Heart left ventricle (tissue), 13 donors: ENCODE data around the gene HSD11B2.

Experiments used
- POLR2A ChIP-seq, 2 donors: fragments of 450-650 bp; IDR thresholded peaks; one replicate each; pipeline ENCODE4 v1.6.1; 2017; ENCODE audit warnings: antibody characterized with exemption in 2 of 2, mild to moderate bottlenecking in 2 of 2, moderate library complexity in 2 of 2
- TF ChIP-seq, protein P1 (sequence below), 12 donors: fragments of 200-600 bp; sonication (generic) in 4 of 12; IDR thresholded peaks; one replicate each; pipeline versions ENCODE4 v1.5.0 to v1.8.0; 2018 to 2022; ENCODE audit warnings: antibody characterized with exemption in 12 of 12, mild to moderate bottlenecking in 5 of 12
- donor health status: ischemic (EF 13 %, LVEDD 7.1; RV severe dilation, severe dysfunction).
- donor health status: DM: no; HTN: yes; CAD: no.
- donor health status: DM: no; HTN: no; CAD: no.
- donor health status: ischemic (EF 25% LVEDD 6.9; RV normal size, moderate dysfunction).
- donor health status: ischemic (EF 25% LVEDD 5.7; RV mildly dilated, moderate dysfunction).
- donor health status: ischemic (EF 35%, LVEDD 5.7; RV mildly dilated, moderate dysfunction).
- donor health status: nonischemic (EF 11% LVEDD 7.7; RV severe dilation, severe dysfunction).
- donor health status: DM: yes; HTN: yes; CAD: no.
- donor health status: PGD.
- donor health status: ischemic (EF 29% LVEDD 5.4; RV normal size, mild dysfunction).
- donor health status: nonischemic (EF 23%, LVEDD 6.1; RV moderate dilation, normal function).

DNA sequence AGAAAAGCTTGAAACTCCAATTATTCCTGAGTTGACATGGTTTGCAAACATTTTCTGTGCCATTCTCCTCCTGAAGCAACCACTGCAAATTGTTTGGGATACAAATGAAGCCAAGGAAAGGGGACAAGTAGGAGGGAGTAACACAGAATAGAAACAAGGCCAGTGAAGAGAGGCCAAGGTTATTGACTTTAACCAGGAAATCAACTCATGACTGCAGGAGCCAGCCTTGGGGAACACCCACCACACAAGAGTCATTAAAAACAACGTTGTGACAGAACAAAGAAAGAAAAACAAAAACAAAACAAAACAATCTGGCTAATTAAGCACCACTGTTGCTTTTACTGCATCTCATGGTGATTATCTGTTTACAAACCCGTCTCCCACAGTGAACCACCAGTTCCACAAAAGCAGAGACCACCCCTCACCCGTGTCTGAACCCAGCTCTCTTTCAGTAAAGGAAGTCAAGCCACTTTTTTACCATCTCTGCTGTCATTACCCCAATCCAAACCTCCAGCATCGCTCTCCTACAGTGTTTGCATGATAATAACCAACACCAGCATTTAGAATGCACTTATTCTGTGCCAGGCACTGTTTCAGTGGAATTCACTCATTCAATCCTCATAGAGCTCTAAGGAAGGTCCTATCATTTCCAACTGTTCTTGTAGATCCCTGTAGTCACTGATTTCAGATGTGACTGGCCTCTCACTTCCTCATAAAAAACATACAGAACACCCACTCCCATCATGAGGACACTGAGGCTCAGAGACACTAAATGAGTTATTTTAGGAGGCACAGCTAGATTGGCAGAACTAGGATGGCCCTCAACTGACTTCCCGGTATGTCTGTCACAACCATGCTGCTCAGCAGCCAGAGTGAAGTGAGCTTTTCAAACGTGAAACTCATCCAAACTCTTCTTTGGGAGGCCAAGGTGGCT lies 16.7 kb upstream of the HSD11B2 start:
- TF ChIP-seq, protein P1, sequence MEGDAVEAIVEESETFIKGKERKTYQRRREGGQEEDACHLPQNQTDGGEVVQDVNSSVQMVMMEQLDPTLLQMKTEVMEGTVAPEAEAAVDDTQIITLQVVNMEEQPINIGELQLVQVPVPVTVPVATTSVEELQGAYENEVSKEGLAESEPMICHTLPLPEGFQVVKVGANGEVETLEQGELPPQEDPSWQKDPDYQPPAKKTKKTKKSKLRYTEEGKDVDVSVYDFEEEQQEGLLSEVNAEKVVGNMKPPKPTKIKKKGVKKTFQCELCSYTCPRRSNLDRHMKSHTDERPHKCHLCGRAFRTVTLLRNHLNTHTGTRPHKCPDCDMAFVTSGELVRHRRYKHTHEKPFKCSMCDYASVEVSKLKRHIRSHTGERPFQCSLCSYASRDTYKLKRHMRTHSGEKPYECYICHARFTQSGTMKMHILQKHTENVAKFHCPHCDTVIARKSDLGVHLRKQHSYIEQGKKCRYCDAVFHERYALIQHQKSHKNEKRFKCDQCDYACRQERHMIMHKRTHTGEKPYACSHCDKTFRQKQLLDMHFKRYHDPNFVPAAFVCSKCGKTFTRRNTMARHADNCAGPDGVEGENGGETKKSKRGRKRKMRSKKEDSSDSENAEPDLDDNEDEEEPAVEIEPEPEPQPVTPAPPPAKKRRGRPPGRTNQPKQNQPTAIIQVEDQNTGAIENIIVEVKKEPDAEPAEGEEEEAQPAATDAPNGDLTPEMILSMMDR (IDR thresholded peaks at IDR 0.05) = no peak
- TF ChIP-seq POLR2A (IDR thresholded peaks at IDR 0.05) = no peak
